HG02840 (cell line): ENCODE results near the gene MBD6.
"Not testable (repeated sequence)": the region's sequence is repeated elsewhere in the genome, so short reads cannot be mapped to it uniquely, and the experiment has no call there.

Source experiments
- ATAC-seq: cut with Tn5 transposase; IDR thresholded peaks from one replicate; pipeline ENCODE4 v1.9.1; 2021; ENCODE audit warnings: mild to moderate bottlenecking, moderate library complexity, moderate number of reproducible peaks; ENCODE audit not compliant: unreplicated experiment, low FRiP score

MBD6 gene

DNA sequence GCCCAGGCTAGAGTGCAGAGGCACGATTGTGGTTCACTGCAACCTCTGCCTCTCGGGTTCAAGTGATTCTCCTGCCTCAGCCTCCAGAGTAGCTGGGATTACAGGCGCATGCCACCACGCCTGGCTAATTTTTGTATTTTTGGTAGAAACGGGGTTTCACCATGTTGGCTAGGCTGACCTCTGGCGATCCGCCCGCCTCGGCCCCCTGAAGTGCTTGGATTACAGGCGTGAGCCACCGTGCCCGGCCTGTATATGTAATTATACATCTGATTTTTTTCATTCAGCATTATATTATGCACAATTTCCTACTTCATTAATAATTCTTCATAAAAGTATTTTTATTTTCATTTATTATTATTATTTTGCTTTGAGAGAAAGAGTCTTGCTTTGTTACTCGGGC lies 47.8 kb downstream of the MBD6 start:
- ATAC-seq, result not testable (repeated sequence)

DNA sequence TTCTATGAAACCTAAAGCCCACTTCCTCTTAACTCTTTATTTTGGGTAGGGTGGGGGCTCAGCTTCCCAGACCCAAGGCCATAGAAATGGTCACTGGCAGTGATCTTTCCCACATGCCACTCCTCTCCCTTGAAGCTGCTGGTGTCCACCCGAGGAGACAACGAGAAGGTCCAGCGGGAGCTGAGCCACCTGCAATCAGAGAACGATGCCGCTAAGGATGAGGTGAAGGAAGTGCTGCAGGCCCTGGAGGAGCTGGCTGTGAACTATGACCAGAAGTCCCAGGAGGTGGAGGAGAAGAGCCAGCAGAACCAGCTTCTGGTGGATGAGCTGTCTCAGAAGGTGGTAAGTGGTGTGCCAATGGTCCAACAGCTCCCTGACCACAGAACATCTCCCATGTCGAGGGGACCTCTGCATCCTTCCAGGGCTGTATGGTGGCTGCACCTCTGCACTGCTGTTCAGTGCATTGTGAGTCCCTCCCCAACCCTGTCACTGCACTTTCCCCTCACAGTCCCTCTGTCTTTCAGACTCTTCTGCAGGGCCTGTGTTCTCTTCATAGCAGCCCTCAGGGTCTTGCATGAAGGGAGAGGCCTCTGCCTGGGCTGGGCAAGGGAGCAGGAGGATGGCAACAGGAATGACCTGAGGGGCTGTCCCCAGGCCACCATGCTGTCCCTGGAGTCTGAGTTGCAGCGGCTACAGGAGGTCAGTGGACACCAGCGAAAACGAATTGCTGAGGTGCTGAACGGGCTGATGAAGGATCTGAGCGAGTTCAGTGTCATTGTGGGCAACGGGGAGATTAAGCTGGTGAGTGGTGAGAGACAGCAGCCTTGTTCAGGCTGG lies 49.5 kb downstream of the MBD6 start:
- no peak for ATAC-seq

DNA sequence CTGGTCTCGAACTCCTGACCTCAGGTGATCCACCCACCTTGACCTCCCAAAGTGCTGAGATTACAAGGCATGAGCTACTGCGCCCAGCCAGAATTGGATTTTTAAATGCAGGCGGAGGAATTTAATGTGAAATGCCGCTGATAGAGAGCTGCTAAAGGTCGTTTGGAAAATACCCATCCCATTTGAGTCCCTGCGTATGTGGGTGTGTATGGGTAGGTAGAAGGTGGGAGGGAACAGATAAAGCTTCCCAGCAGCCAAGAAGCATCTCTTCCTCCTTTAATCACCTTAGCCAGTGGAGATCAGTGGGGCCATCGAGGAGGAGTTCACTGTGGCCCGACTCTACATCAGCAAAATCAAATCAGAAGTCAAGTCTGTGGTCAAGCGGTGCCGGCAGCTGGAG lies 52.2 kb downstream of the MBD6 start:
- no peak for ATAC-seq

DNA sequence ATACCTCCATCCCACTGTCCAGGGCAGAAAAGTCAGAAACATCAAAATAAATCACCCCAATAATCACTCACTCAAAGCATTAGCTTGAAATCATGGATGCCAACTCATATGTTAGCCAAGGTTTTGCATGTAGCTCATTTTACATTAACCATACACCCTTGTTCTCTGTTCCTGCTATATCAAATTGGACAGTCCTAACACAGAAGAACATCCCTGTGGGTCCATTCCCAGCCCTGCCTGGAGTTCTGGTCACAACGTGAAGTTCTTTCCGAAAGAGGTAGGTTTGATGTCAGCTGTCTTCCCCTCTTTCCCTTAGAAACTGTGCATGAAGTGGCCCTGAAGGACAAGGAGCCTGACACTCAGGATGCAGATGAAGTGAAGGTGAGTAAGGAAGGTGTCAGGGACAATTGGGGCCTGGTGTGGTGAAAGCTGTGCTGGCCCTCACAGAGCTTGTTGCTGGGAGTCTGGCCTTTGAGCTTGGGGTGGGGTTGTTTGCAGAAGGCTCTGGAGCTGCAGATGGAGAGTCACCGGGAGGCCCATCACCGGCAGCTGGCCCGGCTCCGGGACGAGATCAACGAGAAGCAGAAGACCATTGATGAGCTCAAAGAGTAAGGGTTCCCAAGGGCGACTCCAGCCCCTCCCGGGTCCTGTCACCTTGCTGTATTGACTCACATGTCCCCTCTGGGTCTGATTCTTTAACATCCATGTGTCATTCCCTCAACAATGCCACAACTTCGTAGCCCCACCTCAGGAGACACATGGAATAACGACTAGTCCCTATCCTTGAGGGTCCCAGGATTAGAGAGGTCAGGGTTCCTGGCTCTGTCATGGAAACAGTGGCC lies 53.4 kb downstream of the MBD6 start:
- ATAC-seq, result no peak

DNA sequence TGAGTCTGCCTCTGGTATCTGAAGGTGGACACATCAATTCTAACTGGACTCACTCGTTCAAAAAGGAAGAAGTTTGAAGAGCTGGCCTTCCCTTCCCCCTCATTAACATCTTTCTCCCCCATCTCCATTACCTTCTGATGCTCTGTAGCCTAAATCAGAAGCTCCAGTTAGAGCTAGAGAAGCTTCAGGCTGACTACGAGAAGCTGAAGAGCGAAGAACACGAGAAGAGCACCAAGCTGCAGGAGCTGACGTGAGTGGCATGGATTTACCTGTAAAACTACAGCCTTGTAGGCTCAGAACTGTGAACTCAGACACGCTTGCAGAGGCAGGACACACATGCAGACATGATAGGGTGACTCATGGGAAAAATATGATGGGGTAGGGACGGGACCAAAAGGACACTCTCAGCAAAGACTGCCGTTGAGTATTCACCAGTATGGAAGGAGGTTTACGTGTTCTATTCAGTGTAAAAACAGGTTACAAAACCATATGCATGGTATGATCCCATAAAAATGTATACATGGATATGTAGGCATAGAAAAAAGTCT lies 54.1 kb downstream of the MBD6 start:
- no peak for ATAC-seq

DNA sequence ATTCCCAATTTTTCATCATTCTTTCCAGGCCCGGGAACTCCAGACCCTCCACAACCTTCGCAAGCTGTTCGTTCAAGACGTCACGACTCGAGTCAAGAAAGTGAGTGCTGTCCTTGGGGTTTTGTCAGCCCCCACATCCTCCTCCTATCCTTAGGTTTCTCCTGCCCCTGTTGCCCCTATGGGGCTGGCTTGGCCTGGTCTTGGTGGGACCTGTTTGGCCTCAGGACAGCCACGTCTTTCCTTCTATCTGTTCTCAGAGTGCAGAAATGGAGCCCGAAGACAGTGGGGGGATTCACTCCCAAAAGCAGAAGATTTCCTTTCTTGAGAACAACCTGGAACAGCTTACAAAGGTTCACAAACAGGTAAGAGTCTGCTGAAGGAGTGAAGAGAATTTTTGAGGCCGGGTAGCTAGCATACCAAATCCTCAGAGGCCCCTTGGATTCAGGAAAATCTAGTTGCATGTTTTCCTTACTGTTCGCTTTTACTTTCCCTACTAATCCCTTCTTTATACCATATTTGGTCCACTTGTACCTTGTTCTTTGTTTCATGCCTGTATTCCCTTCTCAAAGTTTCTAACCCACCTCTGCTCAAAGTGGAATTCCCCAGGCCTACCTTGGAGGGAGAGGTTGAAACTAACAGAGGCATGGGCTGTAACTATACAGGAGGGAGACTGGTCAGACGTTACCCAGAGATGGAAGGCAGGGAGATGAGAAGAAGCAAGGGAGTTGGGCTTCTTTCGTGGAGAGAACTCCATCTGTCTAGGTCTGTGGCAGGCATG lies 55.5 kb downstream of the MBD6 start:
- no peak for ATAC-seq

DNA sequence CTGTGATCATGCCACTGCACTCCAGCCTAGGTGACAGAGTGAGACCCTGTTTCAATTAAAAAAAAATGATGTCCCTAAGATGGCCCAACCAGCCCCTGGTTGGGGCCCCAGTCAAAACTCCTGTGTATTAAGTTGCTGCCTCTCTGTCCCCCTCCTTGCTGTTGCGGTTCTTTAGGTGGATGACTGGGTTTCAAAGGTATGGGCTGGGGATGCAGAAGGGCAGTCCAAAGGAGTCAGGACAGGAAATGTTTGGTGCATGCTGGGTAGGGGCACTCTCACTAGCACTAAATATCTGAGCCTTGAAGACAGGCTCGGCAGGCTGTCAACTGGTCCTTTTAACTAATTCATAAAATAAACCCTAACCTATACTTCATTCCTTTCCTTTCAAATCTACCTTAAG lies 56.4 kb downstream of the MBD6 start:
- ATAC-seq, result no peak
